ENCODE data around the gene RNF212. TPM values are rescaled to one million over a fixed set of nuclear protein-coding genes. Genes with fewer than 3 reads are reported as not detected.

The RNF212 gene
- total and polyA plus RNA-seq, 2 donors (not counting 3 experiments of a cell fraction or from before 2014, with no cell fraction given) = 2.3 to 2.8 TPM

GRCh38 chr4:1160351-1160750 lies 47.0 kb upstream of the RNF212 start:
- FAIRE-seq (no peak), DNase-seq (ENCODE audit: low read depth, low spot score) (no peak)
- Histone ChIP-seq H4K20me1 (replicated peaks; ENCODE audit: control insufficient read depth, extremely low read depth, insufficient read depth, low read length) (no peaks in the 10 kb centered on the region), H3K27ac (ENCODE audit: insufficient read depth, low read depth, low read length) (no peak overlapping the region), H3K9ac (replicated peaks; ENCODE audit: extremely low read depth, insufficient read depth, low read length) (no peak overlapping the region), H2AFZ (ENCODE audit: low read depth, low read length) (no peak overlapping the region), H3K4me2 (ENCODE audit: insufficient read depth, low read length) (no peak overlapping the region), H3K79me2 (ENCODE audit: control insufficient read depth, insufficient read depth, low read length) (no peaks in the 10 kb centered on the region), H3K9me1 (replicated peaks; ENCODE audit: control insufficient read depth, extremely low read depth, insufficient read depth, low read length) (no peaks in the 10 kb centered on the region), H3K36me3 (ENCODE audit: control insufficient read depth in 2 of 2, extremely low read depth in 1 of 2, insufficient read depth in 2 of 2, low read length in 2 of 2) (no peaks in the 10 kb centered on the region), H3K4me1 (ENCODE audit: control insufficient read depth, extremely low read depth, insufficient read depth, low read length) (no peaks in the 10 kb centered on the region), H3K9me3 (replicated peaks; ENCODE audit: control insufficient read depth, insufficient read depth, low read length) (no peaks in the 10 kb centered on the region), H3K4me3 (replicated peaks in 1 of 3; ENCODE audit: insufficient read depth in 1 of 3, low read depth in 1 of 3, low read length in 3 of 3) (no peak overlapping the region), H3K27me3 (ENCODE audit: control insufficient read depth in 2 of 2, insufficient read depth in 2 of 2, low read length in 2 of 2) (peaks cover 2 to 5% of the 10 kb centered on the region in 2 experiments)
- intact Hi-C loops (cut with micrococcal nuclease) = no loop called here
- dilution Hi-C loops (cut with MboI; ENCODE audit: extremely low pct_ligation_motif_present, low sequenced_read_pairs) = no loop called here
- ChIA-PET POLR2A (no interaction called here), CTCF (no interaction called here)
- no TSS peak for BruUV-seq (replicated peaks)
- no peak for TF ChIP-seq POLR2A (IDR thresholded peaks at IDR 0.05; ENCODE audit: low read depth, low read length)

GRCh38 chr4:1156069-1156468 lies 42.7 kb upstream of the RNF212 start:
- Histone ChIP-seq H3K4me1 (ENCODE audit: control insufficient read depth, extremely low read depth, insufficient read depth, low read length) (no peaks in the 10 kb centered on the region), H3K4me3 (replicated peaks in 1 of 3; ENCODE audit: insufficient read depth in 1 of 3, low read depth in 1 of 3, low read length in 3 of 3) (no peak overlapping the region), H3K79me2 (ENCODE audit: control insufficient read depth, insufficient read depth, low read length) (no peaks in the 10 kb centered on the region), H3K4me2 (ENCODE audit: insufficient read depth, low read length) (no peak overlapping the region), H3K36me3 (ENCODE audit: control insufficient read depth in 2 of 2, extremely low read depth in 1 of 2, insufficient read depth in 2 of 2, low read length in 2 of 2) (no peaks in the 10 kb centered on the region), H2AFZ (ENCODE audit: low read depth, low read length) (no peak overlapping the region), H3K9ac (replicated peaks; ENCODE audit: extremely low read depth, insufficient read depth, low read length) (no peak overlapping the region), H4K20me1 (replicated peaks; ENCODE audit: control insufficient read depth, extremely low read depth, insufficient read depth, low read length) (no peaks in the 10 kb centered on the region), H3K27me3 (ENCODE audit: control insufficient read depth in 2 of 2, insufficient read depth in 2 of 2, low read length in 2 of 2) (peaks cover 2 to 5% of the 10 kb centered on the region in 2 experiments), H3K27ac (ENCODE audit: insufficient read depth, low read depth, low read length) (no peak overlapping the region), H3K9me3 (replicated peaks; ENCODE audit: control insufficient read depth, insufficient read depth, low read length) (no peaks in the 10 kb centered on the region), H3K9me1 (replicated peaks; ENCODE audit: control insufficient read depth, extremely low read depth, insufficient read depth, low read length) (no peaks in the 10 kb centered on the region)
- DNase-seq (ENCODE audit: low read depth, low spot score) = no peak
- CTCF ChIA-PET = interaction anchor here (1.1 kb wide), 1 partner anchor 11 kb away, joined by 3 read pairs; no protein-coding TSS in a partner anchor
- BruUV-seq (replicated peaks) = no TSS peak
- dilution Hi-C loops (cut with MboI; ENCODE audit: extremely low pct_ligation_motif_present, low sequenced_read_pairs) (no loop called here), intact Hi-C loops (cut with micrococcal nuclease) (no loop called here)
- POLR2A ChIA-PET = no interaction called here
- no peak for FAIRE-seq
- TF ChIP-seq GATA2 (IDR thresholded peaks at IDR 0.05; ENCODE audit: insufficient read depth, insufficient read length, low read depth, low read length) = no peak
- TF ChIP-seq MYC (IDR thresholded peaks at IDR 0.05; ENCODE audit: low read depth, low read length) = no peak
- TF ChIP-seq FOS (IDR thresholded peaks at IDR 0.05; ENCODE audit: borderline replicate concordance, insufficient read depth, low read length) = no peak
- TF ChIP-seq POLR2A (IDR thresholded peaks at IDR 0.05; ENCODE audit: low read depth, low read length) = no peak
- no peak for TF ChIP-seq CTCF (IDR thresholded peaks at IDR 0.05; ENCODE audit: extremely low read depth in 1 of 2, insufficient read depth in 1 of 2, low read depth in 1 of 2, low read length in 2 of 2)
- no peak for TF ChIP-seq EZH2 (IDR thresholded peaks at IDR 0.05; ENCODE audit: borderline replicate concordance, low read depth, low read length, severe bottlenecking)
- TF ChIP-seq POLR2AphosphoS5 (IDR thresholded peaks at IDR 0.05; ENCODE audit: insufficient read depth, low read depth, low read length) = no peak
- no peak for TF ChIP-seq MAX (IDR thresholded peaks at IDR 0.05; ENCODE audit: insufficient read depth, insufficient read length)
- TF ChIP-seq JUN (IDR thresholded peaks at IDR 0.05; ENCODE audit: borderline replicate concordance, insufficient read depth, insufficient read length, low read depth) = no peak
